GM12891 (cell line): ENCODE results near the gene ISG20L2.

Experiments
- POLR2A ChIP-seq: IDR thresholded peaks from 2 replicates; pipeline ENCODE4 v1.6.1; 2011; ENCODE audit warnings: low read depth, low read length, control low read depth
- POLR2AphosphoS5 ChIP-seq: IDR thresholded peaks from 2 replicates; pipeline ENCODE4 v1.6.1; 2011; ENCODE audit warnings: low read depth, low read length, control low read depth
- SPI1 ChIP-seq: IDR thresholded peaks from 2 replicates; pipeline ENCODE4 v1.6.1; 2011; ENCODE audit warnings: low read depth, low read length, control low read depth
- TAF1 ChIP-seq: IDR thresholded peaks from 2 replicates; pipeline ENCODE4 v1.6.1; 2011; ENCODE audit warnings: low read depth, low read length, control low read depth

- TF ChIP-seq POLR2A (peak; percentile 66), POLR2AphosphoS5 (0 out of 2 replicates have a peak, but pooled peaks have one; percentile 47), SPI1 (peak; percentile 56), TAF1 (peak; percentile 61)
These were observed 12.3 kb upstream of the ISG20L2 start, which contains the start of gene MRPL24 for GRCh38 chr1:156740741-156741480.
